Measurements from ENCODE around the gene GAD1. TPM values are rescaled to one million over a fixed set of nuclear protein-coding genes. Genes with fewer than 3 reads are reported as not detected.

The GAD1 gene
- total RNA-seq, 1 donor: not detected

- no peak overlapping the region for H3K4me3 ChIP-seq (ENCODE audit: low read depth, low read length)
- peak; percentile 98 for DNase-seq (ENCODE audit: low read depth)
- TF ChIP-seq CTCF (IDR thresholded peaks at IDR 0.05; ENCODE audit: insufficient read depth, low read length): peak; percentile 53
Measured at GRCh38 chr2:170812710-170813600, 3.7 kb upstream of the GAD1 start.

- DNase-seq (ENCODE audit: low read depth): peak; percentile 56
- H3K4me3 ChIP-seq (ENCODE audit: low read depth, low read length): no peak overlapping the region
- no peak for TF ChIP-seq CTCF (IDR thresholded peaks at IDR 0.05; ENCODE audit: insufficient read depth, low read length)
Measured at GRCh38 chr2:170813611-170814532, 2.8 kb upstream of the GAD1 start.

- TF ChIP-seq CTCF (IDR thresholded peaks at IDR 0.05; ENCODE audit: insufficient read depth, low read length): no peak
- H3K4me3 ChIP-seq (ENCODE audit: low read depth, low read length): no peak overlapping the region
- DNase-seq (ENCODE audit: low read depth): no peak
Measured at GRCh38 chr2:170814533-170815230, 2.0 kb upstream of the GAD1 start.

- H3K4me3 ChIP-seq (ENCODE audit: low read depth, low read length): no peak overlapping the region
- TF ChIP-seq CTCF (IDR thresholded peaks at IDR 0.05; ENCODE audit: insufficient read depth, low read length): no peak
Measured at GRCh38 chr2:170815311-170815710, 1.4 kb upstream of the GAD1 start.

GRCh38 chr2:170815746-170816503, 762 bp upstream of the GAD1 start:
- peak; percentile 42 for DNase-seq (ENCODE audit: low read depth)
- peak overlapping the region; percentile 5 for H3K4me3 ChIP-seq (ENCODE audit: low read depth, low read length)

More at GRCh38 chr2:170815311-170815710, 1.4 kb upstream of the GAD1 start:
- no peak for DNase-seq (ENCODE audit: low read depth)

More at GRCh38 chr2:170815746-170816503, 762 bp upstream of the GAD1 start:
- TF ChIP-seq CTCF (IDR thresholded peaks at IDR 0.05; ENCODE audit: insufficient read depth, low read length): peak; percentile 69
